Measurements from ENCODE around the gene SYK. TPM values are rescaled to one million over a fixed set of nuclear protein-coding genes. Genes with fewer than 3 reads are reported as not detected.

The SYK gene
- polyA plus RNA-seq, 1 of the 3 experiments (the other 2 are of a cell fraction), result not detected

GRCh38 chr9:90766731-90767130 lies 34.9 kb upstream of the SYK start:
- DNase-seq, result no peak
- Histone ChIP-seq H3K27ac (ENCODE audit: low read depth in 2 of 2, low read length in 1 of 2) (no peak overlapping the region), H3K4me2 (no peak overlapping the region), H3K9ac (no peak overlapping the region), H3K4me1 (ENCODE audit: control insufficient read depth in 1 of 2, insufficient read depth in 2 of 2, low read depth in 1 of 2, low read length in 1 of 2) (no peaks in the 10 kb centered on the region), H3K79me2 (ENCODE audit: insufficient read depth) (no peaks in the 10 kb centered on the region), H3K9me3 (peaks cover 9% of the 10 kb centered on the region; the same call in 1 of the 2 replicates), H3K36me3 (replicated peaks in 1 of 2; ENCODE audit: control insufficient read depth in 1 of 2, insufficient read depth in 2 of 2, low read length in 1 of 2) (no peaks in the 10 kb centered on the region), H3K9me2 (no peaks in the 10 kb centered on the region), H3F3A (replicated peaks; ENCODE audit: insufficient read depth) (no peaks in the 10 kb centered on the region), H4K20me1 (ENCODE audit: insufficient read depth) (no peaks in the 10 kb centered on the region), H3K4me3 (ENCODE audit: low read depth in 2 of 2, low read length in 1 of 2) (no peak overlapping the region), H2AFZ (ENCODE audit: low read depth) (no peak overlapping the region), H3K27me3 (ENCODE audit: insufficient read depth) (no peaks in the 10 kb centered on the region)
- TF ChIP-seq ZBTB33 (IDR thresholded peaks at IDR 0.05; ENCODE audit: borderline replicate concordance, low read depth), result no peak
- TF ChIP-seq, protein P1, sequence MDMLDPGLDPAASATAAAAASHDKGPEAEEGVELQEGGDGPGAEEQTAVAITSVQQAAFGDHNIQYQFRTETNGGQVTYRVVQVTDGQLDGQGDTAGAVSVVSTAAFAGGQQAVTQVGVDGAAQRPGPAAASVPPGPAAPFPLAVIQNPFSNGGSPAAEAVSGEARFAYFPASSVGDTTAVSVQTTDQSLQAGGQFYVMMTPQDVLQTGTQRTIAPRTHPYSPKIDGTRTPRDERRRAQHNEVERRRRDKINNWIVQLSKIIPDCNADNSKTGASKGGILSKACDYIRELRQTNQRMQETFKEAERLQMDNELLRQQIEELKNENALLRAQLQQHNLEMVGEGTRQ (IDR thresholded peaks at IDR 0.05; ENCODE audit: borderline replicate concordance, low read depth, low read length), result no peak
- TF ChIP-seq RCOR1 (IDR thresholded peaks at IDR 0.05; ENCODE audit: low read length), result no peak
- TF ChIP-seq MAX (IDR thresholded peaks at IDR 0.05; ENCODE audit: low read depth), result no peak
- TF ChIP-seq CHD2 (IDR thresholded peaks at IDR 0.05; ENCODE audit: low read length, partially characterized antibody), result no peak
- no peak for TF ChIP-seq TCF12 (IDR thresholded peaks at IDR 0.05)
- no peak for TF ChIP-seq ELF1 (IDR thresholded peaks at IDR 0.05)
- TF ChIP-seq RFX5 (IDR thresholded peaks at IDR 0.05; ENCODE audit: low read length), result no peak
- no peak for TF ChIP-seq PBX3 (IDR thresholded peaks at IDR 0.05)
- no peak for TF ChIP-seq EP300 (IDR thresholded peaks at IDR 0.05; ENCODE audit: borderline replicate concordance in 1 of 2, low read depth in 1 of 2, low read length in 1 of 2)
- TF ChIP-seq FOXM1 (IDR thresholded peaks at IDR 0.05; ENCODE audit: low read depth), result no peak
- TF ChIP-seq TAF1 (IDR thresholded peaks at IDR 0.05; ENCODE audit: borderline replicate concordance, low read depth, low read length), result no peak
- no peak for TF ChIP-seq FOSL2 (IDR thresholded peaks at IDR 0.05; ENCODE audit: borderline replicate concordance, low read depth)
- no peak for TF ChIP-seq POLR2AphosphoS5 (IDR thresholded peaks at IDR 0.05; ENCODE audit: low read depth, low read length)
- TF ChIP-seq NFIC (IDR thresholded peaks at IDR 0.05; ENCODE audit: borderline replicate concordance), result no peak
- no peak for TF ChIP-seq YY1 (IDR thresholded peaks at IDR 0.05; ENCODE audit: low read depth)
- no peak for TF ChIP-seq MEF2A (IDR thresholded peaks at IDR 0.05; ENCODE audit: borderline replicate concordance, low read depth)
- TF ChIP-seq JUND (IDR thresholded peaks at IDR 0.05), result no peak
- TF ChIP-seq EZH2phosphoT487 (IDR thresholded peaks at IDR 0.05; ENCODE audit: borderline replicate concordance, low read depth), result no peak
- no peak for TF ChIP-seq RXRA (IDR thresholded peaks at IDR 0.05; ENCODE audit: borderline replicate concordance, low read depth)
- CTCF ChIA-PET, result interaction anchor here (0.6 to 1.8 kb wide), 3 partner anchors 11 to 625 kb away, joined by 3 to 5 read pairs (median 5); no protein-coding TSS in a partner anchor
- POLR2A ChIA-PET, result no interaction called here
